ENCODE measurements around the gene PNRC2. TPM values are rescaled to one million over a fixed set of nuclear protein-coding genes. Genes with fewer than 3 reads are reported as not detected.

The PNRC2 gene
- total and polyA plus RNA-seq, 4 donors = 24.9 to 63.6 (median 36.3) TPM

Small RNA genes lying within 50 kb of the gene (small RNA-seq; reads per million reads assigned to genes)
- not detected for gene MIR378F

Other genes with a start within 250 kb of the PNRC2 start
- gene ELOA, start 216.4 kb upstream of the PNRC2 start, total RNA-seq = 10 to 100 TPM; 11.1 to 34.9 TPM
- 10 to 100 TPM; 20.9 to 27.8 TPM for gene ELOA, start 216.4 kb upstream of the PNRC2 start, polyA plus RNA-seq
- gene PITHD1, start 181.4 kb upstream of the PNRC2 start, total RNA-seq = 10 to 100 TPM; 28.4 to 86.4 TPM
- 10 to 100 TPM; 17.1 to 21.1 TPM for gene PITHD1, start 181.4 kb upstream of the PNRC2 start, polyA plus RNA-seq
- gene LYPLA2, start 168.7 kb upstream of the PNRC2 start, total RNA-seq = 10 to 100 TPM; 26.3 to 33.9 TPM
- 10 to 100 TPM; 52.6 to 71.1 TPM for gene LYPLA2, start 168.7 kb upstream of the PNRC2 start, polyA plus RNA-seq
- gene GALE, start 159.1 kb upstream of the PNRC2 start, total RNA-seq = 10 to 100 TPM; 22.9 to 43.4 TPM
- gene GALE, start 159.1 kb upstream of the PNRC2 start, polyA plus RNA-seq = 10 to 100 TPM; 37.0 to 40.4 TPM
- gene HMGCL, start 134.4 kb upstream of the PNRC2 start, total RNA-seq = 100 to 1,000 TPM in 1 of 2 donors, 10 to 100 TPM in 1; 68.2 to 111 TPM
- 100 to 1,000 TPM; 187 to 198 TPM for gene HMGCL, start 134.4 kb upstream of the PNRC2 start, polyA plus RNA-seq
- gene FUCA1, start 91.5 kb upstream of the PNRC2 start, total RNA-seq = 10 to 100 TPM; 33.8 to 58.0 TPM
- gene FUCA1, start 91.5 kb upstream of the PNRC2 start, polyA plus RNA-seq = 10 to 100 TPM; 39.2 to 50.2 TPM
- under 1 TPM; 0.08 to 0.28 TPM for gene CNR2, start 46.5 kb upstream of the PNRC2 start, total RNA-seq
- under 1 TPM; 0.03 to 0.10 TPM for gene CNR2, start 46.5 kb upstream of the PNRC2 start, polyA plus RNA-seq
- gene SRSF10, start 20.5 kb downstream of the PNRC2 start, total RNA-seq = 10 to 100 TPM; 58.8 to 77.5 TPM
- 10 to 100 TPM; 29.9 to 68.7 TPM for gene SRSF10, start 20.5 kb downstream of the PNRC2 start, polyA plus RNA-seq
- under 1 TPM; 0.05 to 0.17 TPM for gene MYOM3, start 152.3 kb downstream of the PNRC2 start, total RNA-seq
- under 1 TPM in 1 of 2 donors, not detected in 1; 0.01 TPM for gene MYOM3, start 152.3 kb downstream of the PNRC2 start, polyA plus RNA-seq
- 1 to 10 TPM; 2.1 to 4.5 TPM for gene IL22RA1, start 183.3 kb downstream of the PNRC2 start, total RNA-seq
- gene IL22RA1, start 183.3 kb downstream of the PNRC2 start, polyA plus RNA-seq = 1 to 10 TPM; 3.4 to 3.5 TPM
- gene IFNLR1, start 227.5 kb downstream of the PNRC2 start, total RNA-seq = 1 to 10 TPM; 2.2 to 6.4 TPM
- gene IFNLR1, start 227.5 kb downstream of the PNRC2 start, polyA plus RNA-seq = 1 to 10 TPM; 2.9 to 4.1 TPM